CD4-positive, alpha-beta T cell treated with Interleukin-6 for 4 hours (primary cell): ENCODE results near the gene GAS6.

Experiments used
- DNase-seq: peaks from one replicate; pipeline ENCODE4 v3.0.0-alpha.2; 2020; ENCODE audit warnings: mixed read lengths

Gene GAS6

DNA sequence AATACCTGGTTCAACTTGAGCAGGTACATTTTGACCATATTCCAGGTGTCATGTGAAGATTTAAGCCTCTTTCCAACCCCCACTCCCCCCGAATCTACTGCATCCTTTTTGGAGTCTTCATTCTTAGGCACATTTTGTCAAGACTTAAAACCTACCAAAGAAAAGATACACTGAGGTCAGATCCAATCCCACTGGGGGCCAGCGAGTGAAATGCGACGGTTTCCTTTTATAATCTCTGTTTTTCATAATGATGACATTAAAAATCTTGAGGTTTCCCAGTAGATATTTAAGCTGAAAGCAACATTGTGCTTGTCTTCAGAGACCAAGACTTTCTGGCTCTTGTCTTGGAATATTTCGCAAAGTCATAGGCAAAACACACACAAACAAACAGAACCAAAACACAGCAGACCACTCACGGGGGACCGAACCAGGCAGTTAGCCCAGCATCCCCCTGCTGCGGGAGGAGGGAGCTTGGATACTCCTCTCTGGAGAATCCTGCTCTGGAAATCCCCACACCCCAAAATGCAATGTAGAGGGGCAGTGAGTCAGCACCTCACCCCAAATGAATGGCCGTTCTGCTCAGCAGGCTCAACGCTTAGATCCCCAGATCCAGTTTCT, 506 bp upstream of the GAS6 start:
- DNase-seq, result no peak

DNA sequence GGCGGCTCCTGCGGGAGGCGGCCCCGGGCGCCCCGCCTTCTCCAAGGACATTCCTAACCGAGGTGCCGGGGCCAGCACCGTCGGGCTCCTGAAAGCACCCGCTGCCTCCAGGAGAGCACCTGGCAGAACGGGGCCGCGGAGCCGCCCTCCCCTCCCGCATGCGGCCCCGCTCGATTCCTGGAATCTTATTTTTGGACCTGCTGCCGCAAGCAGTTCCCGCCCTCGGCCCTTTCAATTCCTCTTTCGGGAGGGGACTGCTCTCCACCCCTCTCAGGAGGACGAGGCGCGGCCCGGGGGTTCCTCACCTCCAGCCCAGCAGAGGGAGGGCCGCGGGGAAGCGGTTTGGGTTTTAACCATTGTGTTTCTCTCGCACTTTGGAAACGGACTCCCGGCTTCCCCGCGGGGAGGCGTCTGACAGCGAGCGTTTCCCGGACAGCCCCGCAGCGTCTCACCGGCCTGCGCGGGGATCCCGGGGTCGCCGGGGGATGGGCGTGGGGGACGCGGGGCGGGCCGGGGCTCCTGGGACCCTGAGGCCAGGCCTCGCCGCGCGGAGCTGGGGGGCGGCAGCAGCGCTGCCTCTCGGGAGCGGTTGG, 849 bp downstream of the GAS6 start:
- no peak for DNase-seq

DNA sequence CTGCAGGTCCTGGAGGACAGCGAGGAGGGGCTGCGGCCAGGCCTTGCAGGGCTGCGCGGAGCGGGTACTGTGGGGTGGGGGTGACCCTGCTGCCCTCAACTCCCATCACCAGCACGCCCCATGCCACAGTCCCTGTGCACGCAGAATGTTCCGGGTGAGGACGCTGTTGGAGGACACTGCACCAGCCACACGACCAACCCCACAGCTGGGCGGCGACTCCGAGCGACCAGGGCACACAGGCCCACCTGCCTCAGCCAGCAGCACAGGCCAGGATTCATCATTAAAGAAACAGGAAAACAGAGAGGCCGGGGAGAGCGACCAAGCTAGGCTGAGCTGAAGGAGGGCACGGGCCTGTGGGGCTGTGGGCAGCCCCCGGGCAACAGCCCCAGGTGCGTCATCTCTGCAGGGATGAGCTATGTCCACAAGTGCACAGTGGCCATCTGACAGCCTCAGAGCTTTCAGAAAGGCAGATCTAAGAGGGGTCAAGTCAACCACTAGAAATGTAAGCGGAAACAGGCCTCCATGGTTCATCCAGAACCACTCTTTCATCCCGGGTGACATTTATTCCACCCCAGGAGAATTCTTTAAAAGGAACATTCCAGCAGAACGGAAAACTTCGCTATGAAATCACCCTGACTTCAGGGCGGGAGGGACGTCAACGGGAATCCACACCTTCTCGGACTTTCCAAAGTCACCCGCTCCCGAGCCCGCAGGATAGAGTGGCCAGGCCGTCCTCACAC, 1.5 kb downstream of the GAS6 start:
- no peak for DNase-seq

DNA sequence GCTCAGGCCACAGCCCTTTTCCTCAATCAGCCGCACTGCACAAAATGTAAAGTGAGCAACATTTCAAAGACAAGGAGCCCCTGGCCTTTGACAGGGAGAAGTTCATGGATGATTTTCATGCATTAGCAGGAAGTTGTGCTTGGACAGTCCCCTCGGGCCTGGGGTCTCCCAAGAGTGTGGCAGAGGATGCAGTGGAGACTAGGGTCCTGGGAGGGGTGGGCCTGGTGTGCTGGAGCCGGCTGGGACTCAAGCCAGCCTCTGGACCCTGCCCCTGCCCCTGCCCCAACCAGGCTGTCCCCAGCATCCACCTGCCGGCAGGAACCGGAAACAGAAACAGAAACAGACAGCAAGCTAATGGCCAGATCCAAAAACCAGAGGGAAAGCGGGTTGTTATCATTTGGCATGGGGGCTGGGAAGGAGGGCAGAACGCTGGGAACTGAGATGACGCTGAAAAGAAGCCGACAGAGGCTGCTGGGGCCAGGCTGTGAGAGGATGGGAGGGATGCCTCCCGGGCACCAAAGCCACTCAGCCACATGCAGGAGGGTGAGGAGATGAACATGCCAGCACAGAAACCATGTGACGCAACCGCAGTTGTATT, 2.3 kb downstream of the GAS6 start:
- DNase-seq, result no peak

DNA sequence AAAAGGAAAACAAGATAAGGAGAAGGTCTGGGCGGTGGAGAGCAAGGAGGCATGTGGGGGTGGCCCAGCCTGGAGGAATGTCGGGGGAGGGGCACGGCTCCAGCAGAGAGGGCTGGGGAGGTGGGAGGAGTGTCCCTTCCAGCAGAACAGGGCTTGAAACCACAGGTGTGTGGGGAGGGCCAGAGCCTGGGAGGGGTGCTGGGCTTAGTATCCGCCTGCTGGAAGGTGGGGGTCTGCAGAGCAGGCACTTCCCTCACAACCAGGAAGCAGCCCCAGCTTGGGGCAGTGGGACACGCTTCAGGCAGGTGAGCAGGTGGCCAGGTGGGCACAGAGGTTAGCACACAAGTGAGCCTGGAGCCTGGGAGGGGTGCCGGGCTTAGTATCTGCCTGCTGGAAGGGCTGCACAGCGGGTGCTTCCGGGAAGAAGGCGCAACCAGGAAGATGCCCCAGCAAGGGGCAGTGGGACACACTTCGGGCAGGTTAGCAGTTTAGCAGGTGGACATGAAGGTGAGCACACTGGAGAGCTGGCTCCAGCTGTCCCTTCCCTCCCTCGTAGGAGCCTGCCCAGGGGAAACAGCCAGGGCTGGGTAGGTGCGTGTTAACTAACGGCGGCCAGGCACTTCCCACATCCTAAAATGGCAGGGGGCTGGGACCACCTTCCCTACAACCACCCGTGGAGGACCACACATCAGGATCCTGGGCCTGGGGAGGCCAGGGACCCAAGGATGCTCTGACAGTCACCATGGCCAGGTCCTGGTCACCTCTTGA, 3.0 kb downstream of the GAS6 start:
- no peak for DNase-seq

DNA sequence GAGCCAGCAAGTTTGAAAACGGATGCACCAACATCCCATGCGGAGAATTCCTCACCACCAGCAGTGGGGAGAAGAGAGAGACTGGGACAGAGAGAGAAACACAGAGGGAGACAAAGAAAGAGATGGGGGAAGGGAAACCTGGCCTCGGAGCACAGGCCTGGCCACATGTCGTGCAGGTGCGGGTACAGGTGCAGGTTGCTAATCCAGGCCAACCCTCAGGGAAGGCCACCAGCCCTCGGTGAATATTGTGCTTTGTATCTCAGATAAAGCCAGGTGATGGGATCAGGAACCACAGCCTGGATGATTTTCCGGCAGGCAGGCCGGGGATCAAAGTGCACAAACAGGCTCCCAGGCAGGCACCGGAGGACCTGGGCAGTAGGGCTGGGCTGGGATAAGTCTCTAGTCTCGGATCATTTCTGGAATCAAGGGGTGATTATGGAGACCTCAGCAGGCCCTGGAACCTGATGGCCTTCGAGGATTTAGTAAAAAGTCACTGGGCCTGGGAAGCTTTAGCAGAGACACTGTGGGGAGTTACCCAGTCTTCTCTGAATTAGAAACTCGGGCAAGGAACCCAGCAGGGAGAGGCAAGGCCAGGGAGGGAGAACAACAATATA, 3.7 kb downstream of the GAS6 start:
- no peak for DNase-seq

DNA sequence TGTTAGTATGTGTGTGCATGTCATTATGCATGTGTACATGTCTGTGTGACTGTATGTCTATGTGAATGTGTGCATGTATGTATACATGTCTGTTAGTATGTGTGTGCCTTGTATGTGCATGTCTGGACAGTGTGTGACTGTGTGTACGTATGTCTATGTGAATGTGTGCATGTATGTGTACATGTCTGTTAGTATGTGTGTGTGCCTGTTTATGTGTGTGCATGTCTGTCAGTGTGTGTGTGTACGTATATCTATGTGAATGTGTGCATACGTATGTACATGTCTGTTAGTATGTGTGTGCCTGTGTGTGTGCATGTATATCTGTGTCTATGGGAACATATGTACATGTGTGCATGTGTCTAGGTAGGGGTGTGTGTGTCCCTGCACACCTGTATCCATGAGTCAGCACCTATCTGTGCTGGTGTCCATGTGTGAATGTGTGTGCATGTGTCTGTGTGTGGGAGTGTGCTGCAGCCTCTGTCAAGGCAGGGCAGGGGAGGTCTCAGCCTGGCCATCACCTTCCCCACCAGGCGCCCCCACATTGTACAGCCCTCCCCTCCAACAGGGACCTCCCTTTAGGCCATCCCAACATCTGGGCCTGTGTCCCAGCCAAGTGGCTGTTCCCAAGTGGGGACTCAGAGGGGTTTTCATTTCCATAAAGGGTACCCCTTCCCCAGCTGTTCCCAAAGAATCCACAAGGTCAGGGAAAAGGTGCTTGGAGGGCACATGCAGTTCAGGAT, 4.4 kb downstream of the GAS6 start:
- no peak for DNase-seq

DNA sequence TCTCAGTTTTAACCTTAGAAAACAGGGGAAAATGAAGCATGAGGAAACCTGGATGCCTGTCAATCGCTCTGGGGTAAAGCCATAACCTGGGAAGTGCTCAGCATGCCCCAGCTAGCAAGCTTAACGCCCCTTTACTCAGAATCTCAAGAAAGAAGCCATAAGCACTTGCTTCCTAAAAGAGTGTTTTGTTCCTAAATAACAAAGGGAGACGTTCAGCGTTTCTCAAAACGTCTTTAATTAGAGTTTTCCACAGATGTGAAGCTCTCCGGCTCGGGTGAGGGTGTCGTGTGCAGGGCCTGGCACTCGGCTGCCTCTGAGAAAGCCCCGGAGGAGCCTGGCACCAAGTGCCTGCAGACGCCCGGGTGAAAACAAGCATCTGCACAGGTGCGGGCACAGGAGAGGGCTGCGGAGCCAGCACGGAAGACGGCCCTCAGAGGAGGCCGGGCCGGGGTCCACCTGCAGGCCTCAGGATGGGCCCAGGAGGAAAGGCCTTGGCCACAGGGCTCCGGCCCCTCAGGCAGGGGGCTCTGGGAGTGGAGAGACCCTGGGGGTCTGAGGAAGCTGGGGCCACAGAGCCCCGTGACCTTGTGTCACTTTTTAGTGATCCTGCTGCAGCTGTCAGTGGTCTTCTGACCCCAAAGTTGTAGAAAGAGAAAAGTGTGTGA, 6.2 kb downstream of the GAS6 start:
- no peak for DNase-seq

DNA sequence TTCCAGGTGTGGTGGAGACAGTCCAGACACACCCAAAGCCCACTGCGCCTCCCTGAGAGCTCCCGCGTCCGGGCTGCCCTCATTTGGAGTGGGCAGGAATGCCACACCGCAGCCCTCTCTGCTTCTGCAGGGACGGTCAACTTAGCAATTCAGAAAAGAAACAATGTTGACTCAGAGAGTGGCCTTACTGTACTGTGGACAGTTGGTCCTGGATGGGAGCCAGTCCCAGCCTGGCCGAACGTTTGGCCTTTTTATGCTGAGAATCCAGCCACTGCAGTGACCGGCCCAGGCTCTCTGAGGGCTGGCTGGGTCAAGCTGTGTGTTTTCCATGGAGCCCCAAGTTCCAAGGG, 7.2 kb downstream of the GAS6 start:
- DNase-seq, result no peak

DNA sequence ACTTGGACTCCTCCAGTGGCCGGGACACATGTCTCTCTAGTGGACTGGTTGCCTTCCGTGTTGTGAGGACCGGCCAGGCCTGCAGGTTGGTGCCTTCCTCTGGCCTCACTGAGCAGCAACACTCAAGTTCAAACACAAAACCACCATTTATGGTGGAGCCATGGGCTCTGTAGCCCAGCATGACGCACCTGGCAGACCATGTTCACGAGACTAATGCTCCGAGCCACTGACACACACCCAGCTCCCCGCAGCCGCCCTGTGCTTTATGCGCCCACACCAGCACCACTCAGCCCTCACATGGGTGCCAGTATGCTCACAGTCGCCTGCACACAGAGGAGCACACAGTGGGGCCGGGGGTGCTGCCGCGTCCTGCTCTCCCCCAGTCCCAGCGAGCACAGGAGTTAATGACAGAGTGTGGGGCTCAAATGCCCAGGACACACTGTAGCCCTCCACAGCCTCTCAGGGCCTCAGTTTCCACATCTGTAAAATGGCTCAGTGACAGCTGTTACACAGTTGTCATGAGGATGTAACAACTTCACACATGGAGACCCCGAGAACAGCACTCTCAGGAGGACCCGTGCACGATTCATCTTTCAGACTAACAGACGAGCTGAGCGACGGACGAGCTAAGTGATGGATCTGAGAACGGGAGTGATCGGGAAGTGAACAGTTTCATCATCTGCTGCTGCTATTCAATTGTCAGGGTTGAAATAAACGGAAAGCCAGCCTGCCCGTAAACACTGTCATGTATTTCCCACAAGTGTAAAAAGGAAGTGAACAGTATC, 7.8 kb downstream of the GAS6 start:
- no peak for DNase-seq

DNA sequence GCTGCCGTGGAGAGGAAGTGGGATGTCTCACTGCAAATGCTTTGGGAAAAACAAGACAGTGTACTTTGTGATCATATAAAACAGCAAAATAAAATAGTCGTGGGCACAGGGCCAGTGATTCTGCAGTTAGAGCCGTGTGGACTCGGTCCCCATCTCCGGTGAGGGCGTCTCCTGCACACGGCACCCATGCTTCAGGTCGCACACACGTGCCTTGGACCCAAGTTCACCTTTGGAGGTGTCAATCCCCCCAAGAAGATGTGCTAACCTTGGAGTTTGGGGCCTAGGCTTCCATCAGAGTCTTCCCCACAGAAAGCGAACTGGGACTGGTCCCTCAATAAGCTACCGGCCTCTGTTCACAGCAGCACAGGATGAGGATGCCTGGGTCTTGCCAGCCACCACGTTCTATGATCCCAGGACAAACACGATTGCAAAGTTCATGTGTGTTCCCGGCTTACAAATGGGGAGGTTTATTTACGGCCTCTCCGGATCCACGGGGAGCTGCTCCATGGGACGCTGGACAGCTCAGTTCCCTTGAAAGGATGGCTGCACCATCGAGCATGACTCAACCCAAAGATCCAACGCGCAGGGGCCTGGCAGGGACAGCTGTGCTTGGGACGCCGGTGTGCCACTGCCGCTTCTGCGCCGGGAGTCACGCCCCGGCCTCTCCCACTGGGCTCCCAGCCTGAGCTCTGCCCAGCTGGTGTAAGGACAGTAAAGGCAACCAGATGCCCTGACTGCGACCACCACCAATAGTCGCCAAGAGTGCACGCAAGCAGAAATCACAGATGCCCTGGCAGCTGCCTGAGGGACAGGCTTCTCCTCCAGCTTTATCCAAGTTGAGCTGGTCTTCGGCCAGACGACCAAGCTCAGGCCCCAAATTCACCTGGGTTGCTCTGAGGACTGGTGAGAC, 8.6 kb downstream of the GAS6 start:
- DNase-seq, result no peak

DNA sequence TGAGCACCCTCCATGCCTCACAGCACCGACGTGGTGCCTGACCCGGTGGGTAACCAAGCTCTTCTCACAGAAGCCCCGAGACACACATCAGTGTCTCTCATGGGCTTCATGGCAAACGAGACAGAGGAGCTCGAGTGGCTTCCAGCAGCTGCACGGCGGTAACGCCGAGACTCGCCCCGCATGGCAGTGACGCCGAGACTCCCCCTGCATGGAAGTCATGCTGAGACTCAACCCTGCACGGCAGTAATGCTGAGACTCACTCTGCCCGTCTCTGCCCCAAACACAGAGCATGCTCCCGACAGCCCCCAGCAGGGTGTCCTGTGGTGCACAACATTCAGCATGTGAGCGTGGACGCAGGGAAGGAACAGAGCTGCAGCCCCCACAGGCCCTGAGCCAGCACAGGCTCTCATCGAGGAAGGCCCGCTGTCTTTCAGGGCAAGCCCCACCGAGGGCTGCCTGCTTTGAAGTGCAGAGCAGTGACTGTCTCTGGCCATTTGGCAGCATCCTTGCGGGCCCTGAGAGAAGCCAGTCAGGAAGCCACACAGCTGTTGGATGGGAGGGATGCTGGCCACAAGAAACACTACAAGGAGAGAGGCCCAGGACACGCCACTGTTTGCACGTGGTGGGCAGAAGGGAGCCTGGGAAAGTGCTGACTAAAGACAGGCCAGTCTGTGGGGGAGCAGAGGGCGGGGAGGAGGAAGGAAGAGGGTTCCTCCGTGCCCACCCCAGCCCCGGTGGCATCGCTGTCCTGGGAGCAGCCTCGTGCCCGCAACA, 9.5 kb downstream of the GAS6 start:
- no peak for DNase-seq

DNA sequence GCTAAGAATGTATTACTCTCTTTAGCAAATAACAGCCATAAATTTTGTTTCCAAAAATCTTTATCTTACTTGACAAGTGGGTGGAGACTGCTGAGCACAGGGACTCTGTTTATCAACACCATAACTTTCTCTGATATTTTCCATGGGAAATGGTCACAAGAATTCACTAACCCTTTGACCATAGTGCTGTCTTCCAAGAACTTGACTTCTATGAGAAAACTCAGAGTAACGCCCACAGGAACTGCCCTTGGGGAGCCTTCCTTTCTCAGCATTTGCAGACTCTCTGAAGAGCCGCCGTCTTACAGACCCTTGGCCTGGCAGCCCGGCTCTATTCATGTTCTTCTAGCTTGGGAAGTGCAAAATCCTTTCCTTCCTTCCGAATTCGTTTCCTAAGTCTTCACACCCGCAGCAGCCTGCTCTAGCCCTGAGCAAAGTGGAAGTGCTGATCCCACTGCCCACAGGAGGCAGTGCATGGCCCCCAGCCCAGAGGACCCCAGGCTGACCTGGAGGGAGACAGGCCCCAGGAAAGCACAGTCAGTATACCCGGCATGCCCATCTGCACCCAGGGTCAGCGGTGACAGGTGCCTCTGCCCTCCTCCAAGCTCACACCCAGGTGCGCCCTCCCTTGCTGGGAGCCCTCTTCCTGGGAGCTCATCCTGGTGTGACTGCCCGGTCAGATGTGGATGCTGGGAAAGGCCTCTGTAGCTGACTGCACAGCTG, 10.2 kb downstream of the GAS6 start:
- no peak for DNase-seq

DNA sequence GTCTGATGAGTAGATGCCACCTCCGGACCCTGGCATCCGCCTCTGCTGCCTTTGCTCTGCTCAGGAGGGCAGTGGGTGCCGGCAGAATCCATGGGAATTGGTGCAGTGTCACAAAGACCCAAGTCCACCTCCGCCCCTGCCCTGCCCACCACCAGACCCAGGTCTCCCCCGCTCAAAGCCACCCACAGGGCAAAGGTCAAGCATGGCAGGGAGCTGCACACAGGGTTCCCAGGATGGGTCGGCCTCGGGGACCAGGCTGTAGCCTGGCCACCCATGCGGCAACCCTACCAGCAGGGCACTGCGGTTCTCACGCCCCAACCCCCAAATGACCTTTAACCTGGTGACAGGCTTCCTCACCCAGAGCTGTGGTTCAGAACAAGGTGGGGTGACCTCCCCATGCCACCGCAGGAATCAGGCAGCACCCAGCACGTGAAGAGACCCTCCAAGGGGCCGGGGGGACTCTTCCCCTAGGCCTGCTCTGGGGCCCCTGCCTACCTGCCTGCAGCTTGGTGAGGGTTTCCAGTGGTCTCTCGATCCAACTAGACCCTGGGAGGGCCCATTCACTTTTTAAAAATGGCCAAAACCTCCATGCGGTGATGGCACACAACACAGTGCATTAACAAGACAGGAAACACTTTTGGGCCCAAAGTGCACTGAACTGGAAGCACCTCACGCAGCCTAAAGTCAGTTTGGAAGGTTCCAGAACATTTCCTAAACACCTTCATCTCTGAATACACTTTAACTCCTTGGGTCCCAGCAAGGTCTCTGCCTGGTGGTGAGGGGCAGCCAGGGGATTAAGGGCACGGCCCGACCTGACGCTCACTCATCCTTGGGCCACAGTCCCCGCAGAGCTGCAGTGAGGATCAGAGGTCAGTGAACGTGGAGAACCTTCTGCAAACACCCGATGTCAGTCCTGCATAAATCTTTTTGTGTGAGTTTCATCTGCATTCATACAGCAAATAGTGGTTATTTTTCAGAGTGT, 11.0 kb downstream of the GAS6 start:
- no peak for DNase-seq

DNA sequence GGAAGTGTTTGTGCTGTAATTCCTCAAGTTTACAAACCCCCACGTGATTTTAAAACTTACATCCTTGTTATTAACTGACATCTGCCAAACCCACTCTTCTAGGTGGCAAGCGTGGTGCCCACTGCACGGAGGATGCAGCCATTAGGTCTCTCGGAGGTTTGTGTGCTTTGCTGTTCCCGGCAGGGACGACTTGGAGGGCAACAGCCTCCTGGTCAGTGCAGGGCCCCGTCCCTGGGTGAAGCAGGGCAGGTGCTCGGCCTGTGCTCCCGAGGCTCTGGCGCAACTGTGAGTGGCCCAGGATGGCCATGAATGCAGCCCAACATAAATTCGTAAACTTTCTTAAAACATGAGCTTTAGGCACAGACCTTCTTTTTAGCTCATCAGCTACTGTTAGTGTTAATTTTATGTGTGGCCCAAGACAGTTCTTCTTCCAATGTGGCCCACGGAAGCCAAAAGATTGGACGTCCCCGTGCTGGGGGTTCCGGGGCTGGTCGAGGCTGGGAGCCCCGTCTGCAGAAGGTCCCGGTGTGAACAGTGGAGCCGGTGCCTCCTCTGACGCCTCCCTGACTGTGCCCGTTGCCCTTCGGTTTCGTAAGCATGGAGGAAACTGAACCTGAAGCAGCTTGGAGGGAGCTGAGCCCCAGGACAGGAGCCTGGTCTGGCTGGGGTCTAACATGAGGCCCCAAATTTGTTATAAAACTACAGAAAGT, 11.9 kb downstream of the GAS6 start:
- no peak for DNase-seq

DNA sequence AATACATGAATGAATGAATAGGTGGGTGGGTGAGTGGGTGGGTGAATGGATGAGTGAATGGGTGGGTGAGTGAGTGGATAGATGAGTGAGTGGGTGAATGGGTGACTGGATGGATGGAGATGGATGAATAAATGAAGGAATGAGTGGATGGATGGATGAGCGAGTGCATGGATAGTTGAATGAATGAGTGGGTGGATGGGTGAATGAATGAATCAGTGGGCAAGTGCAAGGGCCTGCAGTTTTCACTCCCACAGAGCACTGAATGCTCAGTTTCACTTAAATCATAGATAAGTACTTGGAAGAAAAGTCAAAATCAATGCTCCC, 12.4 kb downstream of the GAS6 start:
- no peak for DNase-seq
